ENCODE measurements around the gene MMEL1.
A peak's percentile ranks its signal among the peaks of the same experiment; 100 is the strongest.
"Not testable (repeated sequence)": the region's sequence is repeated elsewhere in the genome, so short reads cannot be mapped to it uniquely, and the experiment has no call there.

The MMEL1 gene

GRCh38 chr1:2652152-2652925, 19.5 kb upstream of the MMEL1 start:
- not testable (repeated sequence) for H3K27ac ChIP-seq (ENCODE audit: low read depth, low read length); H3K9ac ChIP-seq (ENCODE audit: low read length); H3K4me3 ChIP-seq (ENCODE audit: low read depth in 1 of 2, low read length in 2 of 2); H3K36me3 ChIP-seq (ENCODE audit: insufficient read depth, low read length); H3K9me3 ChIP-seq (ENCODE audit: low read length); H3K4me1 ChIP-seq (ENCODE audit: insufficient read depth, low read length)
- peaks cover 0 to 13% of the 10 kb centered on the region in 2 donors for H3K27me3 ChIP-seq (ENCODE audit: control insufficient read depth in 1 of 2, insufficient read depth in 2 of 2, low read length in 2 of 2)

DNA sequence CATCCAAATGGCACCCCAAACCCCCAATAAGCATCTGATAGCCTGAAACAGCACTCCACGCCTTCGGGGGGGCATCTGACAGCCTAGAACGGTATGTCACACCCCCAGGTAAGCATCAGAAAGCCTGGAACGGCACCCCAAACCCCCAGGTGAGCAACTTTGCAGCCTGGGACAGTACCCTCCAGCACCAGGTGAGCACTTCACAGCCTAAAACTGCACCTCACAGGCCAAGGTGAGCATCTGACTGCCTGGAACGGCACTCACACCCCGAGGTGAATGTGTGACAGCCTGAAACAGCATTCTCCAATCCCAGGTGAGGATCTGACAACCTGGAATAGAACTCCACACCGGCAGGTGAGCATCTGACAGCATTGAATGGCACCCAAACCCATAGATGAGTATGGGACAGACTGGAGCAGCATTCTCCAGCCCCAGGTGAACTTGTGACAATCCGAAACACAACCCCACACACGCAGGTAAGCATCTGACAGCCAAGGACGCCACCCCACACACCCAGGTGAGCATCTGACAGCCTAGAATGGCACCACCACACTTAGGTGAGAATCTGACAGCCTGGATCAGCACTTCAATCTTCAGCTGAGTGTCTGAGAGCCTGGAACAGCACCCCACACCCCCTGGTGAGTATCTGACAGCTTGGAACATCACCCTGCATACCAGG, 18.3 kb upstream of the MMEL1 start:
- Histone ChIP-seq H3K9ac (ENCODE audit: low read length) (no peak overlapping the region), H3K36me3 (ENCODE audit: insufficient read depth, low read length) (no peaks in the 10 kb centered on the region), H3K27me3 (ENCODE audit: control insufficient read depth in 1 of 2, insufficient read depth in 2 of 2, low read length in 2 of 2) (peaks cover 0 to 13% of the 10 kb centered on the region in 2 donors), H3K4me1 (ENCODE audit: insufficient read depth, low read length) (no peaks in the 10 kb centered on the region), H3K27ac (ENCODE audit: low read depth, low read length) (no peak overlapping the region), H3K9me3 (ENCODE audit: low read length) (no peaks in the 10 kb centered on the region), H3K4me3 (ENCODE audit: low read depth in 1 of 2, low read length in 2 of 2) (no peak overlapping the region)

GRCh38 chr1:2646837-2647236, 14.0 kb upstream of the MMEL1 start:
- Histone ChIP-seq H3K9ac (ENCODE audit: low read length) (no peak overlapping the region), H3K27ac (ENCODE audit: low read depth, low read length) (no peak overlapping the region), H3K4me3 (ENCODE audit: low read depth in 1 of 2, low read length in 2 of 2) (no peak overlapping the region), H3K9me3 (ENCODE audit: low read length) (no peaks in the 10 kb centered on the region), H3K36me3 (ENCODE audit: insufficient read depth, low read length) (no peaks in the 10 kb centered on the region), H3K27me3 (ENCODE audit: control insufficient read depth in 1 of 2, insufficient read depth in 2 of 2, low read length in 2 of 2) (no peaks in the 10 kb centered on the region), H3K4me1 (ENCODE audit: insufficient read depth, low read length) (peaks cover 5% of the 10 kb centered on the region)

GRCh38 chr1:2645776-2646175, 13.0 kb upstream of the MMEL1 start:
- Histone ChIP-seq H3K27ac (ENCODE audit: low read depth, low read length) (no peak overlapping the region), H3K4me1 (ENCODE audit: insufficient read depth, low read length) (peaks cover 8% of the 10 kb centered on the region), H3K4me3 (ENCODE audit: low read depth in 1 of 2, low read length in 2 of 2) (no peak overlapping the region), H3K9ac (ENCODE audit: low read length) (no peak overlapping the region), H3K36me3 (ENCODE audit: insufficient read depth, low read length) (no peaks in the 10 kb centered on the region), H3K9me3 (ENCODE audit: low read length) (no peaks in the 10 kb centered on the region), H3K27me3 (ENCODE audit: control insufficient read depth in 1 of 2, insufficient read depth in 2 of 2, low read length in 2 of 2) (no peaks in the 10 kb centered on the region)

GRCh38 chr1:2645143-2645542, 12.3 kb upstream of the MMEL1 start:
- H3K27ac ChIP-seq (ENCODE audit: low read depth, low read length): no peak overlapping the region
- H3K9ac ChIP-seq (ENCODE audit: low read length): no peak overlapping the region
- no peaks in the 10 kb centered on the region for H3K36me3 ChIP-seq (ENCODE audit: insufficient read depth, low read length)
- H3K9me3 ChIP-seq (ENCODE audit: low read length): no peaks in the 10 kb centered on the region
- no peaks in the 10 kb centered on the region for H3K27me3 ChIP-seq (ENCODE audit: control insufficient read depth in 1 of 2, insufficient read depth in 2 of 2, low read length in 2 of 2)
- H3K4me1 ChIP-seq (ENCODE audit: insufficient read depth, low read length): peaks cover 8% of the 10 kb centered on the region
- no peak overlapping the region for H3K4me3 ChIP-seq (ENCODE audit: low read depth in 1 of 2, low read length in 2 of 2)

- no peaks in the 10 kb centered on the region for H3K27me3 ChIP-seq (ENCODE audit: control insufficient read depth in 1 of 2, insufficient read depth in 2 of 2, low read length in 2 of 2)
- H3K36me3 ChIP-seq (ENCODE audit: insufficient read depth, low read length): no peaks in the 10 kb centered on the region
- H3K4me1 ChIP-seq (ENCODE audit: insufficient read depth, low read length): peaks cover 8% of the 10 kb centered on the region
- no peak overlapping the region for H3K4me3 ChIP-seq (ENCODE audit: low read depth in 1 of 2, low read length in 2 of 2)
- no peak overlapping the region for H3K9ac ChIP-seq (ENCODE audit: low read length)
- H3K27ac ChIP-seq (ENCODE audit: low read depth, low read length): no peak overlapping the region
- H3K9me3 ChIP-seq (ENCODE audit: low read length): no peaks in the 10 kb centered on the region
These were observed 11.8 kb upstream of the MMEL1 start for GRCh38 chr1:2644591-2645101.

GRCh38 chr1:2644171-2644570, 11.4 kb upstream of the MMEL1 start:
- Histone ChIP-seq H3K4me3 (ENCODE audit: low read depth in 1 of 2, low read length in 2 of 2) (no peak overlapping the region), H3K9ac (ENCODE audit: low read length) (no peak overlapping the region), H3K9me3 (ENCODE audit: low read length) (no peaks in the 10 kb centered on the region), H3K27me3 (ENCODE audit: control insufficient read depth in 1 of 2, insufficient read depth in 2 of 2, low read length in 2 of 2) (no peaks in the 10 kb centered on the region), H3K36me3 (ENCODE audit: insufficient read depth, low read length) (no peaks in the 10 kb centered on the region), H3K27ac (ENCODE audit: low read depth, low read length) (no peak overlapping the region), H3K4me1 (ENCODE audit: insufficient read depth, low read length) (peaks cover 8% of the 10 kb centered on the region)

DNA sequence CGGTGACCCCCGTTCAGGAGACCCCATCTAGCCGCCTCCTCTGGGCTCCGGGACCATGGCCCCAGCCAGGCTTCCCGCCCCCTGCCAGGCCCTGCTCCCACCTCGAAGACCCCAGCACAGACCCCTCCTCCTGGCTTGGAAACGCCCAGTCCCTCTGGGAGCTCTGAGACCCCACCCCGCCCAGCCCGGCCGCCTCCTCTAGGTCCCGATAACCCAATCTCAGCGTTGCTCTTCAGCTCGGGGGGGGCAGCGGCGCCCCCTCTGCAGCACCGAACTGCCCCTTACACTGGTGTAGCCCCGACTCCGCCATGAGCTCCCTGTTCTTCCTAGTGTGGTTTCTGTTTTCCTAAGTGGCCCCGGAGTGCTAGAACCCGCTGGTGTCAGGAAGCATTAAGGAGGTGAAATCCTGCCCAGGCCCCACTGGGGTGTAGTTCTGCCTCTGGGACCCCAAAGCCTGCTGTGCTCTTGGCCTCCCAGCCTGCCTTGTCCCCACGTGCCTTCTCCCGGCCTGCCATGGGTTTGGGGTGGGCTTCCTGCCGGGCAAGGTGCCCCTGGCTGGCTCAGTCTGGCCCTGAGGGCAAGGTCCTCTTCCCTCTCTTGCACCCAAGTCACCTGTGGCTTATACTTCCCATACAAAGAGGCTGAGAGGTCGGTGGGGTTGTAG, 10.7 kb upstream of the MMEL1 start:
- no peak overlapping the region for H3K27ac ChIP-seq (ENCODE audit: low read depth, low read length)
- no peaks in the 10 kb centered on the region for H3K27me3 ChIP-seq (ENCODE audit: control insufficient read depth in 1 of 2, insufficient read depth in 2 of 2, low read length in 2 of 2)
- no peaks in the 10 kb centered on the region for H3K36me3 ChIP-seq (ENCODE audit: insufficient read depth, low read length)
- H3K9ac ChIP-seq (ENCODE audit: low read length): no peak overlapping the region
- peaks cover 8% of the 10 kb centered on the region for H3K4me1 ChIP-seq (ENCODE audit: insufficient read depth, low read length)
- H3K4me3 ChIP-seq (ENCODE audit: low read depth in 1 of 2, low read length in 2 of 2): peak overlapping the region; percentile 73 to 75
- H3K9me3 ChIP-seq (ENCODE audit: low read length): no peaks in the 10 kb centered on the region

DNA sequence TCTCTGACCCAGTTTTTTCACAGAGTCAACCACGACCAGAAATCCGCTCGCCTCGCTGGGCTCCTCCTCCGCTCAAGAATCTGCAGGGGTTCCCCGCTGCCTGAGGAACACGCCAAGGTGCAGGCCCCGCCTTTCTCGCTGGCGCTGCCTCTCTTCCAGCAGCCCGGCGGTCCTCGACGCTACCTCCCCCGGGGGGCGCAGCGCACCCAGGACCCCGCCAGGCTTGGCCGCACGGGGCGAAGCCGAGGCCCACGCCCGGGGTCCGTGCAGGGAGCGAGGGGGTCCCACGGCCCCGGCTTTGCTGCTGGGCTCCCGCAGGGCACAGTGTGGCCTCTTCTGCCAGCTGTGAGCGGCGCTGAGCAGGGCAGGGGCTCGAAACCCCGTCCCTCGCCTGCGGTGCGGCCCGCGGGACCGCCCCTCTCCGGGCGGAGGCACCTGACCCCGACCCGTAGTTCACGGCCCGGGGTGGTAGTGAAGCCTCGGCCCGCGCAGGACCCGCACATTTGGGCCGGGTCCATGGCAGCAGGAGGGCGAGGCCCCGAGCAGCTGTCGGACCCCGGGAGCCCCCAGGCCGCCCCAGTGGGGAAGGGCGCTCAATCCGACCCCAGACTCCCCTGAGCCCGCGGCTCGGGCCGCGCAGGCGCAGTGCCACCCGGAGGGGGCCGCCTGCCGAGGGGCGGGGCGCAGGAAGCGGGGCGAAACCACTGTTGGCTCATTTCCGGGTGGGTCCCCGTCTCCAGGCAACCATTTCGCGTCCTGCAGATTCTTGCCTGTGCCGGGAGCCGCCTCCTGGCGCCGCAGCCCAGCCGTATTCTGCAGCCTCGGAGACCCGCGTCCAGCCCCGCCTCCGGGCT, 10.0 kb upstream of the MMEL1 start:
- no peaks in the 10 kb centered on the region for H3K27me3 ChIP-seq (ENCODE audit: control insufficient read depth in 1 of 2, insufficient read depth in 2 of 2, low read length in 2 of 2)
- peaks cover 8% of the 10 kb centered on the region for H3K4me1 ChIP-seq (ENCODE audit: insufficient read depth, low read length)
- no peaks in the 10 kb centered on the region for H3K9me3 ChIP-seq (ENCODE audit: low read length)
- no peaks in the 10 kb centered on the region for H3K36me3 ChIP-seq (ENCODE audit: insufficient read depth, low read length)
- peak overlapping the region; percentile 73 to 75 for H3K4me3 ChIP-seq (ENCODE audit: low read depth in 1 of 2, low read length in 2 of 2)
- H3K27ac ChIP-seq (ENCODE audit: low read depth, low read length): peak overlapping the region; percentile 65
- H3K9ac ChIP-seq (ENCODE audit: low read length): peak overlapping the region; percentile 68

DNA sequence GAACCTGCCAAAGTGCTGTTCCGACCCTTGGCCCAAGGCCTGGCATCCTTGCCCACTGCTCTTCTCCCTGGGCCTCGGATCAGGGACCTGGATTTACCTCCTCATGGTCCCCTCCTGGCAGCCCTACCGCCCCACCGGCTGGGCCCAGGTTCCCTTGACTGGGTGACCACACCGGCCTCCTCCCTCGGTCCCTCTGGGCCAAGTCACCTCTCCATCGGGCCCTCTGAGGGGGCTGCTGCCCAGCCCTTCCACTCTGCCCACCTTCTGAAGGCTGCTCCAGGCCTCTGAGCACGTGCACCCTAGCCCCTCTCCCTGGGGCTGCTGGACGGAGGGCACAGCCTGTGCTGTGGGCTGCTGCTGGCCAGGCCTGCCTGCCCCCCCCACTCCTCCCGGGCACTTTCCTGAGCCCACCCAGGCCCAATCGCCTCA, 9.3 kb upstream of the MMEL1 start:
- H3K4me3 ChIP-seq (ENCODE audit: low read depth in 1 of 2, low read length in 2 of 2): peak overlapping the region; percentile 73 to 75
- peak overlapping the region; percentile 65 for H3K27ac ChIP-seq (ENCODE audit: low read depth, low read length)
- H3K36me3 ChIP-seq (ENCODE audit: insufficient read depth, low read length): no peaks in the 10 kb centered on the region
- H3K9ac ChIP-seq (ENCODE audit: low read length): peak overlapping the region; percentile 68
- peaks cover 8% of the 10 kb centered on the region for H3K4me1 ChIP-seq (ENCODE audit: insufficient read depth, low read length)
- peaks cover 0 to under 1% of the 10 kb centered on the region in 2 donors for H3K27me3 ChIP-seq (ENCODE audit: control insufficient read depth in 1 of 2, insufficient read depth in 2 of 2, low read length in 2 of 2)
- H3K9me3 ChIP-seq (ENCODE audit: low read length): no peaks in the 10 kb centered on the region
